SH-SY5Y (cell line): ENCODE results near the gene CHD9.
A peak's percentile ranks its signal among the peaks of the same experiment; 100 is the strongest.

Experiments used
- GATA2 ChIP-seq: IDR thresholded peaks from 2 replicates; pipeline ENCODE4 v1.6.1; 2011; ENCODE audit warnings: mild to moderate bottlenecking, low read depth, low read length
- GATA3 ChIP-seq: IDR thresholded peaks from 2 replicates; pipeline ENCODE4 v1.6.1; 2011; ENCODE audit warnings: low read depth, mild to moderate bottlenecking, low read length, moderate library complexity

The CHD9 gene, protein sequence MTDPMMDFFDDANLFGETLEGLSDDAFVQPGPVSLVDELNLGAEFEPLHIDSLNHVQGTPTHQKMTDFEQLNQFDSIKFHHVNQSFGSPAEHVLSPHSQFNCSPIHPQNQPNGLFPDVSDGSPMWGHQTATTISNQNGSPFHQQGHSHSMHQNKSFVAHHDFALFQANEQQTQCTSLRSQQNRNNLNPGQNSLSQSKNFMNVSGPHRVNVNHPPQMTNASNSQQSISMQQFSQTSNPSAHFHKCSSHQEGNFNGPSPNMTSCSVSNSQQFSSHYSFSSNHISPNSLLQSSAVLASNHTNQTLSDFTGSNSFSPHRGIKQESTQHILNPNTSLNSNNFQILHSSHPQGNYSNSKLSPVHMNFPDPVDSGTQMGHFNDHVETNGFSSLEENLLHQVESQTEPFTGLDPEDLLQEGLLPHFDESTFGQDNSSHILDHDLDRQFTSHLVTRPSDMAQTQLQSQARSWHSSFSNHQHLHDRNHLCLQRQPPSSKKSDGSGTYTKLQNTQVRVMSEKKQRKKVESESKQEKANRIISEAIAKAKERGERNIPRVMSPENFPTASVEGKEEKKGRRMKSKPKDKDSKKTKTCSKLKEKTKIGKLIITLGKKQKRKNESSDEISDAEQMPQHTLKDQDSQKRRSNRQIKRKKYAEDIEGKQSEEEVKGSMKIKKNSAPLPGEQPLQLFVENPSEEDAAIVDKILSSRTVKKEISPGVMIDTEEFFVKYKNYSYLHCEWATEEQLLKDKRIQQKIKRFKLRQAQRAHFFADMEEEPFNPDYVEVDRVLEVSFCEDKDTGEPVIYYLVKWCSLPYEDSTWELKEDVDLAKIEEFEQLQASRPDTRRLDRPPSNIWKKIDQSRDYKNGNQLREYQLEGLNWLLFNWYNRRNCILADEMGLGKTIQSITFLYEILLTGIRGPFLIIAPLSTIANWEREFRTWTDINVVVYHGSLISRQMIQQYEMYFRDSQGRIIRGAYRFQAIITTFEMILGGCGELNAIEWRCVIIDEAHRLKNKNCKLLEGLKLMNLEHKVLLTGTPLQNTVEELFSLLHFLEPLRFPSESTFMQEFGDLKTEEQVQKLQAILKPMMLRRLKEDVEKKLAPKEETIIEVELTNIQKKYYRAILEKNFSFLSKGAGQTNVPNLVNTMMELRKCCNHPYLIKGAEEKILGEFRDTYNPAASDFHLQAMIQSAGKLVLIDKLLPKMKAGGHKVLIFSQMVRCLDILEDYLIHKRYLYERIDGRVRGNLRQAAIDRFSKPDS (N-terminal part only)

DNA sequence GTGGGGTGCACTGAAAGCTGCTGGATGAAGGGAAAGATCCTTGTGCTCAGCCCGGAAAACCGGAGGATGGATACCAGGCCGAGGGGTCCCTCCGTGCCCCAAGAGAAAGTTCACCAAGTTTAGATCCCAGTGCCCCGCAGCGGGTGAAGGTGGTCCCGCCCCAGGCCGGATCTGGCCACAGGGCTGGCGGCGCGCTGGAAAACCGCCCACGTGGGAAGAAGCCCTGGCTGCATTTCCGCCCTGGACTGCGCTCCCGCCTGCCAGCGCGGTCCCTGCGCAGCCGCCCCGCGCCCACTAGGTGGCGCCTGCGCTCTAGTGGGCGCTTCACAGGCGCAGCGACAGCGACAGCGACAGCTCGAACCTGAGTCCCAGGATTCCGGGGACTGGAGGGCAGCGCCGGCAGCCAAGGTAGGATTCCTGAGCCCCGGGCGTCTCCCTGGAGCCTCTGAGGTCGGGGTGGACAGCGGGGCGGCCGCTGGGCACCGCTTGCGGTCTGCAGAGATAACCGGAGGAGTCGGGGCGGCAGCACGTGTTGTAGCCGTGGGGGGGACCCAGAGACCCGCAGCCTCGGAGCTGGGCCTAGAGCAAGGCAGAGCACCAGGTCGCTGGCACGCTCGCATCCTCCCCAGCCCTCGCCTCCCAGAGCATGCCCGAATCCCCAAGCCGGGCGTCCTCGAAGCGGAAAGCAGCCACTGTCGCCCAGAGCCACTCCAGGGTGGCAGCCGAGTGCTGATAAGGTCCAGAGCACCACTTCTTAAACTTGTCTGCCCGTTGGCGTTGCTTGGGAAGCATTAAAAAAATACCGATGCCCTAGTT lies at the start of gene CHD9:
TSS of gene CHD9 (plus strand) at position 322 of the 816 bp plus-strand sequence. CDS start 101,099 bp downstream, outside the sequence.
- no peak; the same call in 1 of the 2 replicates for TF ChIP-seq GATA2
- no peak for TF ChIP-seq GATA3

GRCh38 chr16:53007095-53007494 lies 47.7 kb upstream of the CHD9 start:
- TF ChIP-seq GATA3, result no peak
- TF ChIP-seq GATA2, result no peak

GRCh38 chr16:53014287-53014686 lies 40.5 kb upstream of the CHD9 start:
- TF ChIP-seq GATA3, result no peak
- 0 out of 2 replicates have a peak, but pooled peaks have one; percentile 28 for TF ChIP-seq GATA2

DNA sequence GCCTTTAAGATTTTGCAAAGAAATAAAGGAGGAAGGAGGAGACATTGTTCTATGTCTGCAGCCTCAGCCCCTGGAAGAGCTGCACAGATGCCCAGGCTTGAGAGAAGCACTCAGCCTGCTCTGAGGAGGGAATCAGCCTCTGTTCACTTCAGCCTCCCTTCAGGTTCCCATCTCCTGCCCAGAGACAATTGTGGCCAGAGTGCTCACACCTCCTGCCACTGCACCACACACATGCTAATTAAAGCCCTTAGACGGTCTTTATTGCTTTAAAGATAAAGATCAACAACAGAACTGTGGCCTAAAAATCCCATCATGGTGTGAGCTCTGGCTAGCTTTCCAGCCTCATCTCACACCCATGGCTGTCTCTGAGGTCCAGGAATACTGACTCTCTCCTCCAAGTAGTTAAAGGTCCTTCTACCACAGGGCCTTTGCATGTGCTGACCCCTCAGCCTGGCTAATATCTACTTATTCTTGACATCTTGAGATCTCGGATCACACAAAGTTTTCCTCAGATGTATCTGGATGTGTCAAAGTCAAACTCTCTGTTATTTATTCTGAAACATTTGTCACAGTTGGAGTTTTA lies 35.9 kb upstream of the CHD9 start:
- TF ChIP-seq GATA2, result peak; percentile 18; the same call in 1 of the 2 replicates
- no peak for TF ChIP-seq GATA3

- no peak for TF ChIP-seq GATA3
- no peak for TF ChIP-seq GATA2
Measured at GRCh38 chr16:53022374-53022773, 32.4 kb upstream of the CHD9 start.

GRCh38 chr16:53024045-53024444 lies 30.7 kb upstream of the CHD9 start:
- TF ChIP-seq GATA2 (no peak), GATA3 (no peak)

GRCh38 chr16:53029971-53030370 lies 24.8 kb upstream of the CHD9 start:
- TF ChIP-seq GATA2 (no peak), GATA3 (no peak)

DNA sequence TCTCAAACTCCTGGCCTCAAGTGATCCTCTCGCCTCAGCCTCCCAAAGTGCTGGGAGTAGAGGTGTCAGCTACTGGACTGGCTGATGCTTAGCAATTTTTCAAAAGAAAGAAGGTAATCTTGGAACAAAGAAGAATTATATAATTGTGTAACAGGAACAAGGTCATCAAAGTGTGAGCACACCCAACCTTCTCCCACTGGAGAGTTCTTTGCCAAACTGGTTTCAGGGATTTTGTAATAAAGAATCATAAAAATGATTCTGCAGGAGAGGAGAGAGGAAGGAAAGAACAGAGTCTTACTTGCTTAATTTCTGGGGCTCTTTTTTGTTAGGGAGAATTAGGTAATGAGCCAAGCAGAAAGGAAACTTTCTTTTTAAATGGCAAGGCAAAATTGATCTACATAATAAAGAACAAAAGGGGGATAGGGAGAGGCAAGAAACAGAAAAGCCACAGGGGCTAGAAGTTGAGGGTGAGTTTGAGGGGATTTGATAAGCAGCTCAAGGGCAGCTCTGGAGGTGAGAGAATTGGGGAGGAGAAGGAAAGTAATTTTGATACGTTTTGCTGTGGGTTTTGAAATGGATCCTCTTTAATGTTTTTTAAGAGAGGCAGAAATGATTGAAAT lies 23.4 kb upstream of the CHD9 start:
- TF ChIP-seq GATA2, result no peak
- TF ChIP-seq GATA3, result no peak

DNA sequence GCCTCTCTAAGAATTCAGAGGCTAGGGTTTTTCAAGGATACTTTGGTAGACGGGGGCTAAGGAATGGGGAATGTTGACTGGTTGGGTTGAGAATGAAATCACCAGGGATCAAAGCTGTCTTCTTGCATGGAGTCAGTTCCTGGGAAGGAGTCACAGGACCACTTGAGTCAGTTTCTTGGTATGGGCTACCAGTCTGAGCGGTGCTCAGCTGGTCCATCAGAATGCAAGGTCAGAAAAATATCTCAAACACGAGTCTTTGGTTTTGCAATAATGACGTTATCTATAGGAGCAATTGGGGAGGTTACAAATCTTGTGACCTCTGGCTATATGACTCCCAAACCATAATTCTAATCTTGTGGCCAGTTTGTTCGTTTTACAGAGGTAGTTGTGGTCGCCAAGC lies 20.5 kb upstream of the CHD9 start:
- TF ChIP-seq GATA2, result no peak
- no peak for TF ChIP-seq GATA3

DNA sequence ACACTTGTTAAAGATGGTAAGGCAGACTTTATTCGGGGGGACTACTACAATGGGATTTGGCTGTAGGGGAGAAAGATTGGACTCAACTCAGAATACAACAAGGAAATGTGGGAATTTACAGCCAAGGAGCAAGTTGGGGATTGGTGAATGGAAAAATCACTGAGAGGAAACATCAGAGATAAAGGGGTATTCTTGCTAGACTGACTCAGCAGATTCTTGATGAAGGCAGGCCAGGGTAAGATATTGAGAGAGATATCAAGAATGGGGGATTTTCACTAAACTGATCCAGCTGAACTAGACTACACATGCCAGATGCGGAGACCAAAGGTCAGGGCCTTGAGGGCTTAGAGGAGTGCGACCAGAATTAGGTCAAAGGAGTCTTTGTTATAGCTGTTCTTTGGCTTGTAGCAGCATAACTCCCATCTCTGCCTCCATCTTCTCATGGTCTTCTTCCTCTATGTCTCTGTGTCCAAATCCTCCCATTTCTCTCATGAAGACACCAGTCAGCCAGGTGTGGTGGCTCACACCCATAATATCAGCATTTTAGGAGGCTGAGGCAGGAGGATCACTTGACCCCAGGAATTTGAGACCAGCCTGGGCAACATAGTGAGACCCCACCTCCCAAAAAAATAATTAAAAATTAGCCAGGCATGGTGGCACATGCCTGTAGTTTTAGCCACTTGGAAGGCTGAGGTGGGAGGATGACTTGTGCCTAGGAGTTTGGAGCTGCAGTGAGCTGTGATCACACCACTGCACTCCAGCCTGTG lies 19.4 kb upstream of the CHD9 start:
- TF ChIP-seq GATA2 (no peak), GATA3 (no peak)

- TF ChIP-seq GATA3 (no peak), GATA2 (no peak)
Measured at GRCh38 chr16:53036066-53036465, 18.7 kb upstream of the CHD9 start.

- TF ChIP-seq GATA3 (no peak), GATA2 (no peak)
Measured at GRCh38 chr16:53040788-53041187, 14.0 kb upstream of the CHD9 start.
